HG02610 (cell line): Measurements from ENCODE around the gene NADSYN1.

Source experiments
- ATAC-seq: cut with Tn5 transposase; IDR thresholded peaks from one replicate; pipeline ENCODE4 v1.9.1; 2021; ENCODE audit warnings: mild to moderate bottlenecking, moderate library complexity; ENCODE audit not compliant: unreplicated experiment

NADSYN1 gene

GRCh38 chr11:71542879-71543777 is 90.1 kb downstream of the NADSYN1 start:
- no peak for ATAC-seq

- no peak for ATAC-seq
Measured at GRCh38 chr11:71543866-71544265, 90.9 kb downstream of the NADSYN1 start.

DNA sequence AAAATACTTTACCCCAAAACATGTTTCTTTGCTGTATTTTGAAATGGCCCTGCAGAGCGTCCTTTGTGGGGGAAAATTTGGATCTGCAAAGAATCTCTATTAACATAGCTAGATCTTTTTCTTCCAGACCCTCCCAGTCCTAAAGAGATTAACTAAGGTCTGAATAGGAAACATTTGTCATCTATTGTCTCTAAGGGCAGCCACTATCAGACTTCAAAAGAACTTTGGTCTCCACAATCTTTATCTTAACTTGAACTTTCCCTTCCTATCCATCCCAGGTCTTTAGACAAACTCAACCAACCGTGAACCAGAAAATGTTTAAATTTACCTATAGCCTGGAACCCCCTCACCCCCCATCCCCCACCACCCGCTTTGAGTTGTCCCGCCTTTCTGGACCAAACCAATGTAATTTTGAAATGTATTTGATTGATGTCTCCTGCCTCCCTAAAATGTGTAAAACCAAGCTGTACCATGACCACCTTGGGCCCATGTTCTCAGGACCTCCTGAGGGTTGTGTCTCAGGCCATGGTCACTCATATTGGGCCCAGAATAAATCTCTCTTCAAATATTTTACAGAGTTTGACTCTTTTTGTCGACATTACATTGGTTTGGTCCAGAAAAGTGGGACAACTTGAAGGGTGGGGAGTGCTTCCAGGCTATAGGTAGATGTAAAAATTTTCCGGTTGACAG is 91.7 kb downstream of the NADSYN1 start:
- no peak for ATAC-seq

GRCh38 chr11:71545405-71545966 is 92.5 kb downstream of the NADSYN1 start:
- ATAC-seq: no peak

GRCh38 chr11:71548120-71548519 is 95.1 kb downstream of the NADSYN1 start, which contains the start of gene KRTAP5-9:
Gene KRTAP5-9 (plus strand): TSS chr11:71548420. CDS start chr11:71548658, 238 bp downstream.
- ATAC-seq: no peak

DNA sequence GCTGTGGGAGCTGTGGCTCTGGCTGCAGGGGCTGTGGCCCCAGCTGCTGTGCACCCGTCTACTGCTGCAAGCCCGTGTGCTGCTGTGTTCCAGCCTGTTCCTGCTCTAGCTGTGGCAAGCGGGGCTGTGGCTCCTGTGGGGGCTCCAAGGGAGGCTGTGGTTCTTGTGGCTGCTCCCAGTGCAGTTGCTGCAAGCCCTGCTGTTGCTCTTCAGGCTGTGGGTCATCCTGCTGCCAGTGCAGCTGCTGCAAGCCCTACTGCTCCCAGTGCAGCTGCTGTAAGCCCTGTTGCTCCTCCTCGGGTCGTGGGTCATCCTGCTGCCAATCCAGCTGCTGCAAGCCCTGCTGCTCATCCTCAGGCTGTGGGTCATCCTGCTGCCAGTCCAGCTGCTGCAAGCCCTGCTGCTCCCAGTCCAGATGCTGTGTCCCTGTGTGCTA is 95.7 kb downstream of the NADSYN1 start:
- no peak for ATAC-seq
